Activated naive CD4-positive, alpha-beta T cell treated with anti-CD3 and anti-CD28 coated beads, Interleukin-2, amount 10 ng/mL, durations not matched to agents 7 days and 5 days (primary cell): ENCODE data around the gene POU2F1.

Source experiments
- CTCF ChIA-PET: fragments of 350-600 bp; sonication (Branson Sonifier 250); formaldehyde crosslinking; loops from one replicate; lab custom pipeline; 2021; ENCODE audit warnings: antibody characterized with exemption; lab: Charles Lee
- DNase-seq: peaks from one replicate; pipeline ENCODE4 v3.0.0-alpha.2; 2020
- H3K27ac Mint-ChIP-seq: one replicate; pipeline ENCODE4 v1.8.0; 2021; ENCODE audit warnings: mild to moderate bottlenecking, moderate library complexity, mixed read lengths
- H3K27me3 Mint-ChIP-seq: one replicate; pipeline ENCODE4 v1.8.0; 2021; ENCODE audit warnings: mild to moderate bottlenecking, mixed read lengths
- H3K36me3 Mint-ChIP-seq: one replicate; pipeline ENCODE4 v1.8.0; 2021; ENCODE audit warnings: mixed read lengths
- H3K4me1 Mint-ChIP-seq: one replicate; pipeline ENCODE4 v1.8.0; 2021; ENCODE audit warnings: mixed read lengths
- H3K4me3 Mint-ChIP-seq: one replicate; pipeline ENCODE4 v1.8.0; 2021; ENCODE audit warnings: mild to moderate bottlenecking, moderate library complexity, mixed read lengths
- H3K9me3 Mint-ChIP-seq: one replicate; pipeline ENCODE4 v1.8.0; 2021; ENCODE audit warnings: mixed read lengths

The POU2F1 gene

GRCh38 chr1:167280912-167281311 lies 60.2 kb downstream of the POU2F1 start:
- CTCF ChIA-PET, result interaction anchor here (1.9 kb wide), 1 partner anchor 13 kb away, joined by 8 read pairs; no protein-coding TSS in a partner anchor
- no peaks in the 10 kb centered on the region for H3K9me3 Mint-ChIP-seq
- no peak overlapping the region for H3K27ac Mint-ChIP-seq
- no peaks in the 10 kb centered on the region for H3K36me3 Mint-ChIP-seq
- no peak for DNase-seq
- peaks cover 17% of the 10 kb centered on the region for H3K4me1 Mint-ChIP-seq
- H3K27me3 Mint-ChIP-seq, result no peaks in the 10 kb centered on the region
- no peak overlapping the region for H3K4me3 Mint-ChIP-seq

DNA sequence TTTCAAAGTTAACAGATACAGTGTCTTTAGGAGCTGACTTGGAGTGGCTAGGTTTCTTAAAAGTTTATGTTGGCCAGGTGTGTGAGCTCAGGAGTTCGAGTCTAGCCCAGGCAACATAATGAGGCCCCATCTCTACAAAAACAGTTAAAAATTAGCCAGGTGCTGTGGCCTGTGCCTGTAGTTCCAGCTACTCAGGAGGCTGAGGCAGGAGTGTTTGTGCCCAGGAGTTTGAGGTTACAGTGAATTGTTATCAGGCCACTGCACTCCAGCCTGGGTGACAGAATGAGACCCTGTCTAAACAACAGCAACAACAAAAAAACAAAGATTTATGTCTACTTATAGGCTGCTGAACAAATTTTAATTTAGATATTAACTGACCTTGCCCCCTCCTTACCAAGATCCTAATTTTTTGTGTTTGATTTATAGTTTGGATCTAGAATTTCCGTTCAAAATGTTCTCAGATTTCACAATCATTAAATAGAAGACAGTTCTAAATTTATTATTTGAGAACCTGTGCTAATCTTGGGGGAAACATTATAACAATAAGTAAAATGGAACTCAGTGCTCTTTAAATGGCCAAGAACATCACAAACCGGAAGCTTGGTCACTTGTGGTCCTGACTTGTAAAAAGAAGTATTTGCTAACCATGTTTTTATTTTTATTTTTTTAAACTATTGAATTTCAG lies 67.8 kb downstream of the POU2F1 start:
- no peak for DNase-seq
- peaks cover 2% of the 10 kb centered on the region for H3K36me3 Mint-ChIP-seq
- no peak overlapping the region for H3K27ac Mint-ChIP-seq

GRCh38 chr1:167289075-167289442 lies 68.4 kb downstream of the POU2F1 start:
- Mint-ChIP-seq H3K9me3 (peaks cover 4% of the 10 kb centered on the region), H3K4me3 (no peak overlapping the region), H3K4me1 (no peaks in the 10 kb centered on the region), H3K27ac (no peak overlapping the region), H3K27me3 (no peaks in the 10 kb centered on the region), H3K36me3 (peaks cover 2% of the 10 kb centered on the region)
- CTCF ChIA-PET, result no interaction called here
- no peak for DNase-seq

More for the DNA sequence above, 67.8 kb downstream of the POU2F1 start:
- H3K27me3 Mint-ChIP-seq, result no peaks in the 10 kb centered on the region
- H3K9me3 Mint-ChIP-seq, result peaks cover under 1% of the 10 kb centered on the region
- CTCF ChIA-PET, result no interaction called here
- no peaks in the 10 kb centered on the region for H3K4me1 Mint-ChIP-seq
- no peak overlapping the region for H3K4me3 Mint-ChIP-seq

DNA sequence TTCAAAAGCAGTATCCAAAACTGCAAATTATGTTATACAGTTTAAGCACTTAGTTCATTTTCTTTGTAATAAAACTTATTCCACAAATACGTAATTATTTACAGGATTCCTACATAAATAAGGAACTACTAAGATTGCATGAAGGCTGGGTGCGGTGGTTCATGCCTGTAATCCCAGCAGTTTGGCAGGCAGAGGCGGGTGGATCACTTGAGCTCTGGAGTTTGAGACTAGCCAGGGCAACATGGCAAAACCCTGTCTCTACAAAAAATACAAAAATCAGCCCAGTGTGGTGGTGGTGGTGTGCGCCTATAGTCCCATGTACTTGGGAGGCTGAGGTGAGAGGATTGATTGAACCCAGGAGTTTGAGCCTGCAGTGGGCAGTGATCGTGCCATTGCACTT lies 69.3 kb downstream of the POU2F1 start:
- Mint-ChIP-seq H3K4me3 (no peak overlapping the region), H3K27me3 (no peaks in the 10 kb centered on the region), H3K4me1 (no peaks in the 10 kb centered on the region), H3K27ac (no peak overlapping the region), H3K9me3 (peaks cover 4% of the 10 kb centered on the region), H3K36me3 (peaks cover 2% of the 10 kb centered on the region)
- CTCF ChIA-PET, result interaction anchor here (0.7 kb wide), 1 partner anchor 22 kb away, joined by 3 read pairs; no protein-coding TSS in a partner anchor
- no peak for DNase-seq

DNA sequence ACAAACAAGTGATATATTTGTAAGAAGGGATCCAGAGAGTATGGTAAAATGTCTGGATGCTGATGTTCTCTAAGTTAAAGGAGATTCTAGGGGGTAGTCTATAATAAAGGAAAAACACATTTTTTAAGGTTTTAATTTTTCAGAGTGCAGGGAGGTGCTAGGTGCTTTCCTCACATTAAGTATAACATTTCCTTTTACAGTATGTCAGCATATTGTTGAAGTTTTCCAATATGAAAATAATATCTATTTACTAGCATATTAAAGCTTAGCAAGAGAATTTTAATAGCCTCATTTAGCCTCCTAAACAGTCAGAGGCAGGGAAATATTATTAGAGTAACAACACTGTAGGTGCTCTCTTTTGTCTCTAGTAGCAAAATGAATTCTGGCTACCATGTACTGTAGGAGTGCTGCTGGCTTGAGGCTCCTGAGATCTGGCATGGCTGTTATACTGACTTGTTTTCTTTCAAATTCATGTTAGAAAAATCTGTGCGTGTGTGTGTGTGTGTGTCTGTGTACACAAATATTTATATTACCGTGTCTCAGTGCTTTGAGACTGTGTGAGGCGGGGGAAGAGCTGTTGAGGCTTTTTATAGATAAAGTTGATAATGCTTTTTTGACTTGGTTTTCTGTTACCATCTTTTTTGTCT lies 71.0 kb downstream of the POU2F1 start:
- CTCF ChIA-PET, result no interaction called here
- Mint-ChIP-seq H3K4me1 (no peaks in the 10 kb centered on the region), H3K36me3 (peaks cover 2% of the 10 kb centered on the region), H3K9me3 (peaks cover 4% of the 10 kb centered on the region), H3K4me3 (no peak overlapping the region), H3K27ac (no peak overlapping the region), H3K27me3 (no peaks in the 10 kb centered on the region)
- DNase-seq, result no peak

- Mint-ChIP-seq H3K36me3 (peaks cover 2% of the 10 kb centered on the region), H3K27ac (no peak overlapping the region), H3K4me1 (no peaks in the 10 kb centered on the region), H3K4me3 (no peak overlapping the region), H3K9me3 (peaks cover 4% of the 10 kb centered on the region), H3K27me3 (no peaks in the 10 kb centered on the region)
- CTCF ChIA-PET, result no interaction called here
- no peak for DNase-seq
Measured at GRCh38 chr1:167292216-167292615, 71.5 kb downstream of the POU2F1 start.

GRCh38 chr1:167293057-167293456 lies 72.4 kb downstream of the POU2F1 start:
- Mint-ChIP-seq H3K9me3 (peaks cover 4% of the 10 kb centered on the region), H3K4me1 (no peaks in the 10 kb centered on the region), H3K27ac (no peak overlapping the region), H3K36me3 (peaks cover 2% of the 10 kb centered on the region), H3K27me3 (no peaks in the 10 kb centered on the region), H3K4me3 (no peak overlapping the region)
- no peak for DNase-seq
- CTCF ChIA-PET, result no interaction called here

DNA sequence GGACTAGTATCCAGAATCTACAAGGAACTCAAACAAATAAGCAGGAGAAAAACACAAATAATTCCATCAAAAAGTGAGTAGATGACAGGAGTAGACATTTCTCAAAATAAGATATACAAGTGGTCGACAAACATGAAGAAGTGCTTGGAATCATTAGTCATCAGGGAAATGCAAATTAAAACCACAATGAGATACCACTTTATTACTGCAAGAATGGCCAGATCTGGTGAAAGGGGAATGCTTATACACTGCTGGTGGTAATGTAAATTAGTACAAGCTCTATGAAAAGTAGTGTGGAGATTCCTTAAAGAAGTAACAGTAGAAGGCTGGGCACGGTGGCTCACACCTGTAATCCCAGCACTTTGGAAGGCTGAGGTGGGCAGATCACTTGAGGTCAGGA lies 73.8 kb downstream of the POU2F1 start:
- Mint-ChIP-seq H3K27ac (no peak overlapping the region), H3K4me3 (no peak overlapping the region), H3K9me3 (peaks cover 4% of the 10 kb centered on the region), H3K27me3 (no peaks in the 10 kb centered on the region), H3K4me1 (no peaks in the 10 kb centered on the region), H3K36me3 (peaks cover 2% of the 10 kb centered on the region)
- no peak for DNase-seq
- CTCF ChIA-PET, result no interaction called here

DNA sequence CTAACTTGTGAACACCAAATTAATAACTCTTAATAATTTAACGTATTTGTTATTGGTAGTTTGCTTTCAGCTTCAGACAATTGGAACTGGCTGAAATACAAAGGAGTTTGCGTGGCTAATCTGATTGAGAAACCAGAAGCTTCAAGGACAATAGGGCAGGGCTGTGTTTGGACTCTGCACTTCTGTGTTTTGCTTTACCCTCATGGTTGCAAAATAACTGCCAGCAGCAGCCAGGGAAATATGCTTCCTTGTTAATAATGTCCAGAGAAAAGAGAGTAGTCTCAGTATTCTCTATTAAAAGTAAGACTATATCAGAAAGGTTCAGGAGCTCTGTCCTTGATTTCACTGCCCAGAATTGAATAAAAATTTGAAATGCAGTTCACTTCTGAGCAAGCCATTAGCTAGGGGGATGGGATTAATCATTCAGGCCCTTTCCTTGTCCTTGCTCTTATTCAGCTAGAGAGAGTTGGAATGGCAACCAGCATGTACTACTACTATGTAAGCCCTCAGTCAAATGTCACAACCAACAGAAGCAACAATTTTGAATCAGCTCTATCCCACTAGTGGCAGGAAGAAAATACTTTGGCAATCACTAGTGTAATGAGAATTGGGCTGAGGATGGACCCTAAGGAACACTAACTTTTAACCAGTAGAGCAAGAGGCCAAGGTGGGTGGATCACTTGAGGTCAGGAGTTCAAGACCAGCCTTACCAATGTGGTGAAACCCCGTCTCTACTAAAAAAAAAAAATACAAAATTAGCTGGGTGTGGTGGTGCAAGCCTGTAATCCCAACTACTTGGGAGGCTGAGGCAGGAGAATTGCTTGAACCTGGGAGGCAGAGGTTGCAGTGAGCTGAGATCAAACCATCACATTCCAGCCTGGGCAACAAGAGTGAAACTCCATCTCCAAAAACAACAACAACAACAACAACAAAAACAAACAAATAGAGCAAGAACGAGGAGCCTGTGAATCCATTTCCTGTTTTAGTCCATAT lies 76.8 kb downstream of the POU2F1 start:
- CTCF ChIA-PET, result no interaction called here
- H3K4me1 Mint-ChIP-seq, result no peaks in the 10 kb centered on the region
- peaks cover 2% of the 10 kb centered on the region for H3K36me3 Mint-ChIP-seq
- H3K27ac Mint-ChIP-seq, result no peak overlapping the region
- no peak for DNase-seq
- no peak overlapping the region for H3K4me3 Mint-ChIP-seq
- peaks cover 4% of the 10 kb centered on the region for H3K9me3 Mint-ChIP-seq
- H3K27me3 Mint-ChIP-seq, result no peaks in the 10 kb centered on the region

GRCh38 chr1:167298325-167298724 lies 77.6 kb downstream of the POU2F1 start:
- no peak for DNase-seq
- Mint-ChIP-seq H3K9me3 (peaks cover 4% of the 10 kb centered on the region), H3K27ac (no peak overlapping the region), H3K36me3 (no peaks in the 10 kb centered on the region), H3K4me3 (no peak overlapping the region), H3K4me1 (no peaks in the 10 kb centered on the region), H3K27me3 (no peaks in the 10 kb centered on the region)
- CTCF ChIA-PET, result no interaction called here

DNA sequence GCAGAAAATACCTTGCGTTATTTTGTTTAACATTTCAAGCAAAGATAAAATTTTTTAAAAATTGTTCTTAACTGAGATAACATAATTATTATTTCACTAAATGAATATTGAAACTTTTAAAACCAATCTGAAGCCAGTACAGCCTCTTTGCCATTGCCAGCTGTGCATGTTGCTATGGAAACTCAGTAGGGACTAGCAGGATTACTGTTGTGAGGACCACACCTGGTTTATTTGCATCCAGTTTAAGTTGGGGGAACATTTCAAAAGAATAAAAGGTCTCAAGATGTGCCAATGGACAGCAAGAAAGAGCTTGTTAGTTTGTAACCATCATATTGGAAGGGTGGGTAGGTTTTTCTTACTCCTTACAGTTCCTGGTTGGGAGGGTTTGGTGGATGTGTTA lies 80.7 kb downstream of the POU2F1 start:
- H3K27me3 Mint-ChIP-seq, result no peaks in the 10 kb centered on the region

DNA sequence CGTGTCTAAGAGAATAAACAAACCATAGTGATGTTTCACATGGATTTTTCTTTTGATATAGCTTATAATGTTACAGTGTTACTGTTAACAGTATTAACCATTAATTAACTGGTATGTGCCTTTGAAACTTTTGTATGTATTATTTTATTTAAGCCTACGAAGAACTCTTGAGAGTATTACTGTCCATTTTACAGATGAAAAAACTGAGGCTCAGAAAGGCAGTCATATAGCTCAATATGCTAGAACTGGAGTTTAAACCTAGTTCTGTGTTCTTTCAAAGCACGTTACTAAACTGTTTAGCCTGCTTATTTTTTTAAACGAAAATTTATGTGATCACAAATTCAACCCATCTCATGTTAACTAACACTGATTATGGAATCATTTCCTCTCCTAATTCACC lies 83.5 kb downstream of the POU2F1 start:
- peaks cover 3% of the 10 kb centered on the region for H3K36me3 Mint-ChIP-seq
- no peaks in the 10 kb centered on the region for H3K9me3 Mint-ChIP-seq
- peaks cover 4% of the 10 kb centered on the region for H3K4me1 Mint-ChIP-seq
- no peak overlapping the region for H3K27ac Mint-ChIP-seq
- CTCF ChIA-PET, result no interaction called here
- H3K27me3 Mint-ChIP-seq, result peaks cover 4% of the 10 kb centered on the region
- no peak overlapping the region for H3K4me3 Mint-ChIP-seq
- no peak for DNase-seq

More for the DNA sequence above, 80.7 kb downstream of the POU2F1 start:
- CTCF ChIA-PET, result no interaction called here
- Mint-ChIP-seq H3K9me3 (no peaks in the 10 kb centered on the region), H3K27ac (no peak overlapping the region), H3K4me3 (no peak overlapping the region), H3K36me3 (peaks cover 3% of the 10 kb centered on the region), H3K4me1 (peaks cover 3% of the 10 kb centered on the region)
- DNase-seq, result no peak

DNA sequence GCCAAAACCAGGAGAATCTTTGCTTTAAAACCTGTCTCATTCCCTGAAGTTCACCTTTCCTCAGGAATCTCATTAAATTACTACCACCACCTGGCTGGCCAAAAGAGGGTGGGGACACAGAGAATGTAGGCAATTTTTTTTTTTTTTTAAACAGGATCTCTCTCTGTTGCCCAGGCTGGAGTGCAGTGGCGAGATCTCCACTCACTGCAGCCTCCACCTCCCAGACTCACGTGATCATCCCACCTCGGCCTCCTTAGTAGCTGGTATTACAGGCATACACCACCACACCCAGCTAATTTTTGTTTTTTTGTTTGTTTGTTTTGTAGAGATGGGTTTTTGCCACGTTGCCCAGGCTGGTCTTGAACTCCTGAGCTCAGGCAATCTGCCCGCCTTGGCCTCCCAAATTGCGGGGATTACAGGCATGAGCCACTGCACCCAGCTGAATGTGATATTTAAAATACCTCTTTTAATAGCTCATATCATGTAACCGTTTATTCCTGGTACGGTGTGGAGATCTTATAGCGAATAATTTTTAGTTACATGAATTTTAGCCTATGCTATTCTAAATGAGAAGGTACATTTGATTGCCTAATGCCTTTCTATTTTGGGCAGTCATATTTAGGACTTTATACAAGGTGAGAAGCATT lies 84.5 kb downstream of the POU2F1 start:
- CTCF ChIA-PET, result no interaction called here
- Mint-ChIP-seq H3K9me3 (no peaks in the 10 kb centered on the region), H3K27ac (no peak overlapping the region), H3K27me3 (peaks cover 4% of the 10 kb centered on the region), H3K4me1 (peaks cover 4% of the 10 kb centered on the region), H3K36me3 (peaks cover 3% of the 10 kb centered on the region), H3K4me3 (no peak overlapping the region)
- DNase-seq, result no peak

DNA sequence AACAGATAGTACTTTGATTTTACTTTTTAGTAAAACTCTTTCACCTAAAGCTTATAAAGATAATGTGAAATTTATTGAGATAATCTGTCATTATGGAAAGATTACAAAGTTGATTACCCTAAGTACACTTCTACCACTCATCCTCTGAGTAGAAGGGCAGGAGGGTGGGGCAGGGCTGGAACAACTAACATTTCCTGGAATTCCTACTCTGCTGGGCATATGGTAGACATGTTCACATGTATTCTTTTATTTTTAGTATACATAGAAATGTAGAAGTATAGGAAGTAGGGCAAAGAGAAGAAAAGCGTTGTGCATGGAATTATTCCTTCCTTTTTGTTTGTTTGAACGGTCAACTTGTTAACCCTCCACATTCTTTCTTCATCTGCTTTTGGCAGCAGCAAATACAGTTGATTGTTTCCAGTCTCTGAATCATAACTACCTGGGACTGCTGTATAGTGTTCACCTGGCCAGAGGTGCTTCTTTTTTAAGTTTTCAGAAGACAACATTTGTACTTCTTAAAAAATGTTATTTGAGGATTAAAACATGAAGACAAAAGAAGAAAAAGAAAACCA lies 85.1 kb downstream of the POU2F1 start:
- H3K27ac Mint-ChIP-seq, result no peak overlapping the region
- DNase-seq, result no peak
- H3K4me3 Mint-ChIP-seq, result no peak overlapping the region
- H3K9me3 Mint-ChIP-seq, result no peaks in the 10 kb centered on the region
- H3K36me3 Mint-ChIP-seq, result peaks cover 3% of the 10 kb centered on the region
- H3K27me3 Mint-ChIP-seq, result peaks cover 4% of the 10 kb centered on the region
- CTCF ChIA-PET, result no interaction called here
- H3K4me1 Mint-ChIP-seq, result peaks cover 4% of the 10 kb centered on the region
